Measurements from ENCODE around the gene ABCF2. TPM values are rescaled to one million over a fixed set of nuclear protein-coding genes. Genes with fewer than 3 reads are reported as not detected.

ABCF2 gene
- total RNA-seq, 1 donor from 2014 or later = 35.8 TPM

DNA sequence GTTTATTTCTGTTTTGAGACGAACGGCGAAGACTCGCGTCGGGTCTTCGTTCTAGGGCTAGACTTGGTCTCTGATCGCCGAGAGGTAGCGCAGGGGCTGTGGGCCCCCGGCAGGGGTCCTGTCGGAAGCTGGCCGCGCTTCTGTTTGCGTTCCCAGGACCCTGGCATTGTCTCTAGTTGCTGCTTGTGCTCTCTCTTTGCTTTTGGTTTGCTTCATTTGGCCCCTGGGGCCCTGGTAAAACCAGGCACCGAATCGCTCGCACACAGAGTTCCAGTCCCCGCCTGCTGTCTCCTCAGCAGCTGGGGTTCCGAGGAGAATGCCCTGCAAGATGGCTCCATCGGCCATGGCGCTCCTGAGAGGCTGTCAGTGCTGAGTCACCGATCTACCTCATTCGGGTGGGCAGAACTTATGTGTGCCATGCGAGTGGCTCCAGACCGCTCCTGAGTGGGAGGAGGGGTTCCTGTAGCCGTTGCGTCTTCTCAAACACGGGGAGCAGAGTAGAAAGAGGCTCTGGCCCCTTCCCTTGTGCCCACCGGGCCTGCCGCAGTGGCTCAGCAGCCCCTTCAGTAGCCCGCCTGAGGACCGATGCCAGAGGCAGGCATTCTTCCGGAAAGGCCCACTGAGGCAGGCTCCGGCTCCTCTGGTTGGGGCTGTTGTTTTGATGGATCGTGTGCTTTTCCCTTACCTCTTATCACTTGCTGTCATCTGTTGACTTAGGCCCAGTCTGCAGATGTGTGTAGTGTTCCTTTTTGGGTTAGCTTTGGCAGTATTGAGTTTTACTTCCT lies 6.1 kb upstream of the ABCF2 start:
- H3K4me1 Mint-ChIP-seq (ENCODE audit: low read depth) = peaks cover 42% of the 10 kb centered on the region

DNA sequence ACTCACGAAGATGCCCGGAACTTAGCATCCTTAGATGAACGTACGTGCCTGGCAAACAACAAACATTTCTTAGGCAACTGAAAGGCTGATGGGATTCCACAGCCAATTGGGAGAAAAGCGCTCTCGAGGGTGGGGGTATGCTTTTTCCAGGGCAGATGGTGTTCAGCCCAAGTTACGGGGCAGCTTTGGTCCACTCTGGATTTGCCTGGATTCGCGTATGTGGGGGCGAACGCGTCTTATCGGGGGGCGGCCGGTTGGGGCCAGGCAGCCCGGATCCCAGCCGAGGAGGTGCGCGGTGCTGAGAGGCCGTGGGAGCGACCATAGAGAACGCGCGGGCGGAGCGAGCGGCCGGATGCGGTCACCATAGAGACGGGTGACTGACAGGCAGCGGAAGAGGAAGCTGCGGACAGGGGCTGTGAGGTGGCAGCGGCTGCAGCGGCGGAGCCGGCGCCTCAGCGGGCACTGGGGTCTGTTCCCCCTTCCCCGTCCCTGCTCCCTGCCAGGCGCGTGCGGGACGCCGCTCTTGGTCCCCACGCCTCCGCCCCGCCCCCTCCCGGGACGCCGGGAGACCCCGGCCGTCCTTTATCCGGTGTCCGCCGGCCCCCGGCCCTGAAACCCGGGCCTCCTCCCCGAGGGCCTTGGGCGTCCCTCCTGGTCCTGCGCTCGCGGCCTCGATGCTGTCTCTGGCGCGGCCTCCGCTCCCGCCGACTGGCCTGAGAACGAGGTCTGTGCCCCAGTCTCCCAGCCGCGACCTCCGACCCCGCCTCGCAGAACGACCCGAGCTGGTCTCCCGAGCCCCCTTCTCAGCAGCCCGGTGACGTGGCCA lies 5.3 kb upstream of the ABCF2 start, which contains the start of gene CHPF2:
CHPF2 (plus strand) TSS at position 393 of the 826 bp plus-strand sequence. CDS start 1,529 bp downstream, outside the sequence.
- peak within 1 kb of the TSS; percentile 100 for H3K4me3 Mint-ChIP-seq (ENCODE audit: unreplicated experiment)
- TF ChIP-seq, protein P1, sequence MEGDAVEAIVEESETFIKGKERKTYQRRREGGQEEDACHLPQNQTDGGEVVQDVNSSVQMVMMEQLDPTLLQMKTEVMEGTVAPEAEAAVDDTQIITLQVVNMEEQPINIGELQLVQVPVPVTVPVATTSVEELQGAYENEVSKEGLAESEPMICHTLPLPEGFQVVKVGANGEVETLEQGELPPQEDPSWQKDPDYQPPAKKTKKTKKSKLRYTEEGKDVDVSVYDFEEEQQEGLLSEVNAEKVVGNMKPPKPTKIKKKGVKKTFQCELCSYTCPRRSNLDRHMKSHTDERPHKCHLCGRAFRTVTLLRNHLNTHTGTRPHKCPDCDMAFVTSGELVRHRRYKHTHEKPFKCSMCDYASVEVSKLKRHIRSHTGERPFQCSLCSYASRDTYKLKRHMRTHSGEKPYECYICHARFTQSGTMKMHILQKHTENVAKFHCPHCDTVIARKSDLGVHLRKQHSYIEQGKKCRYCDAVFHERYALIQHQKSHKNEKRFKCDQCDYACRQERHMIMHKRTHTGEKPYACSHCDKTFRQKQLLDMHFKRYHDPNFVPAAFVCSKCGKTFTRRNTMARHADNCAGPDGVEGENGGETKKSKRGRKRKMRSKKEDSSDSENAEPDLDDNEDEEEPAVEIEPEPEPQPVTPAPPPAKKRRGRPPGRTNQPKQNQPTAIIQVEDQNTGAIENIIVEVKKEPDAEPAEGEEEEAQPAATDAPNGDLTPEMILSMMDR (IDR thresholded peaks at IDR 0.05) = no peak
- no peaks in the 10 kb centered on the region for H3K9me3 Mint-ChIP-seq (ENCODE audit: low read depth)
- no peaks in the 10 kb centered on the region for H3K27me3 Mint-ChIP-seq (ENCODE audit: low read depth)
- DNase-seq (ENCODE audit: low spot score) = no peak
- H3K27ac Mint-ChIP-seq (ENCODE audit: unreplicated experiment) = peak within 1 kb of the TSS; percentile 100
- peaks cover 8% of the 10 kb centered on the region for H3K36me3 Mint-ChIP-seq (ENCODE audit: low read depth)
- peaks cover 49% of the 10 kb centered on the region for H3K4me1 Mint-ChIP-seq (ENCODE audit: low read depth)

More for the DNA sequence above, 6.1 kb upstream of the ABCF2 start:
- TF ChIP-seq, protein P1 (IDR thresholded peaks at IDR 0.05) = peak; percentile 34
- DNase-seq (ENCODE audit: low spot score) = no peak
- Mint-ChIP-seq H3K9me3 (ENCODE audit: low read depth) (no peaks in the 10 kb centered on the region), H3K27me3 (ENCODE audit: low read depth) (no peaks in the 10 kb centered on the region), H3K4me3 (ENCODE audit: unreplicated experiment) (peak overlapping the region; percentile 100), H3K27ac (ENCODE audit: unreplicated experiment) (peak overlapping the region; percentile 100), H3K36me3 (ENCODE audit: low read depth) (peaks cover 8% of the 10 kb centered on the region)

DNA sequence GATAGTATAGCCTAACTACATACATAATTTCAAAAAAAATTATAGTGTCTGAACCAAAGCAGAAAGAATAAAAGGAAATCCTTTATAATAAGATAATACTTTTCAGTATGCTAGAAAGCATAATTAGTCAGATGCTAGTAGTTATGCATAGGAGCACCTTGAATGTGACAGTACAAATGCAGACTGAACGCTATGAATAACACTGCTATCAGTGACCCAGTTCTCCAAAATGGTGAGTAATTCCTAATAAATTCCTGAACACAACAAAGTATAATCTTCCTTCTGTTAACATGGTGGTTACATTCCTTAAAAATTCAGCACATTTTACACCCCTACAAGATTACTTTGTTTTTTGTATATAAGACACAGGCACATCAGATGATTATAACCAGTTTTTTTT lies 4.1 kb upstream of the ABCF2 start:
- Mint-ChIP-seq H3K9me3 (ENCODE audit: low read depth) (no peaks in the 10 kb centered on the region), H3K27ac (ENCODE audit: unreplicated experiment) (no peak overlapping the region), H3K27me3 (ENCODE audit: low read depth) (no peaks in the 10 kb centered on the region), H3K4me3 (ENCODE audit: unreplicated experiment) (no peak overlapping the region), H3K4me1 (ENCODE audit: low read depth) (peaks cover 59% of the 10 kb centered on the region), H3K36me3 (ENCODE audit: low read depth) (peaks cover 2% of the 10 kb centered on the region)
- DNase-seq (ENCODE audit: low spot score) = no peak
- TF ChIP-seq, protein P1 (IDR thresholded peaks at IDR 0.05) = no peak

DNA sequence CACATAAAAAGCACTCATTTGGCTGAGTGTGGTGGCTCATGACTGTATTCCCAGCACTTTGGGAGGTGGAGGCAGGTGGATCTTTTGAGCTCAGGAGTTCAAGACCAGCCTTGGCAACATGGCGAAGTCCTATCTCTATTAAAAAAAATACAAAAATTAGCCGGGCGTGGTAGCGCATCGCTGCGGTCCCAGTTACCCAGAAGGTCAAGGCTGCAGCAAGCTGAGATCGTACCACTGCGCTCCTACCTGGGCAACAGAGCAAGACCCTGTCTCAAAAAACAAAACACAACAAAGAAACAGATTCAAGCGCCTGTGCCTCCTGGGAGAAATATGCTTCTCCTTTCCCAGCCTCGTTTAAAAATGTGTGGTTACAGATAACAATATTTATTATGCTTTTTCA lies 2.2 kb upstream of the ABCF2 start:
- Mint-ChIP-seq H3K9me3 (ENCODE audit: low read depth) (no peaks in the 10 kb centered on the region), H3K4me3 (ENCODE audit: unreplicated experiment) (no peak overlapping the region), H3K27me3 (ENCODE audit: low read depth) (no peaks in the 10 kb centered on the region), H3K27ac (ENCODE audit: unreplicated experiment) (no peak overlapping the region), H3K36me3 (ENCODE audit: low read depth) (peaks cover 11% of the 10 kb centered on the region), H3K4me1 (ENCODE audit: low read depth) (peaks cover 57% of the 10 kb centered on the region)
- DNase-seq (ENCODE audit: low spot score) = no peak
- TF ChIP-seq, protein P1 (IDR thresholded peaks at IDR 0.05) = no peak

Measured in chondrocyte (in vitro differentiated cells).